Thoracic aorta (tissue), 2 donors: Measurements from ENCODE around the gene GPD2. TPM values are rescaled to one million over a fixed set of nuclear protein-coding genes. Genes with fewer than 3 reads are reported as not detected.

Experiments
- ATAC-seq: fragments of 150-250 bp; one replicate; pipeline ENCODE4 v1.8.0; 2017; ENCODE audit warnings: low read depth; ENCODE audit not compliant: insufficient number of reproducible peaks, low FRiP score
- DNase-seq: peaks from one replicate; pipeline ENCODE4 v3.0.0-alpha.2; 2020; ENCODE audit warnings: low spot score
- H3K27ac ChIP-seq, 2 donors: fragments of 200-600 bp; sonication (generic); 1 replicate in 1 of 2; 2 replicates in 1 of 2; pipeline ENCODE4 v1.5.1; 2016; ENCODE audit warnings: mild to moderate bottlenecking in 2 of 2, moderate library complexity in 2 of 2
- H3K27me3 ChIP-seq: fragments of 200-600 bp; sonication (generic); replicated peaks from 2 replicates; pipeline ENCODE4 v1.6.0; 2016; ENCODE audit warnings: mild to moderate bottlenecking; ENCODE audit not compliant: insufficient read depth
- H3K36me3 ChIP-seq: fragments of 200-600 bp; sonication (generic); one replicate; pipeline ENCODE4 v1.5.1; 2016
- H3K4me1 ChIP-seq, 2 donors: fragments of 200-600 bp; sonication (generic); 1 replicate in 1 of 2; 2 replicates in 1 of 2; pipeline versions ENCODE4 v1.5.1 to v1.6.0; 2016; ENCODE audit warnings: low read depth in 2 of 2, mild to moderate bottlenecking in 1 of 2; ENCODE audit not compliant: control insufficient read depth in 1 of 2
- H3K4me3 ChIP-seq: fragments of 200-600 bp; sonication (generic); 2 replicates; pipeline ENCODE4 v1.5.1; 2016; ENCODE audit warnings: mild to moderate bottlenecking
- H3K9me3 ChIP-seq: fragments of 200-600 bp; sonication (generic); 2 replicates; pipeline ENCODE4 v1.5.1; 2016
- CTCF ChIP-seq: fragments of 200-600 bp; sonication (generic); IDR thresholded peaks from one replicate; pipeline ENCODE4 v1.5.1; 2019; ENCODE audit warnings: antibody characterized with exemption
- total RNA-seq, 2 donors: library from RNA; depleted of rRNA; stranded (reverse); fragments of >200 nt; gene quantifications; one replicate each; pipeline versions ENCODE4 v1.1.0 to v1.2.3, GENCODE V29; 2016

The GPD2 gene
- total RNA-seq, 2 donors from 2014 or later, result 13.7 to 31.7 TPM

GRCh38 chr2:156486147-156486546 is 50.0 kb downstream of the GPD2 start:
- Histone ChIP-seq H3K4me3 (no peak overlapping the region), H3K27me3 (no peaks in the 10 kb centered on the region), H3K9me3 (no peaks in the 10 kb centered on the region), H3K27ac (no peak overlapping the region), H3K36me3 (no peaks in the 10 kb centered on the region), H3K4me1 (peaks cover 0 to 4% of the 10 kb centered on the region in 2 donors)
- TF ChIP-seq CTCF, result no peak
- ATAC-seq (no peak), DNase-seq (no peak)

- Histone ChIP-seq H3K4me1 (peaks cover 0 to 4% of the 10 kb centered on the region in 2 donors), H3K27me3 (no peaks in the 10 kb centered on the region), H3K36me3 (no peaks in the 10 kb centered on the region), H3K4me3 (no peak overlapping the region), H3K27ac (no peak overlapping the region), H3K9me3 (no peaks in the 10 kb centered on the region)
- TF ChIP-seq CTCF, result no peak
- DNase-seq (no peak), ATAC-seq (no peak)
Measured at GRCh38 chr2:156486614-156487013, 50.4 kb downstream of the GPD2 start.

- no peak for ATAC-seq
- no peak for DNase-seq
- no peak overlapping the region for H3K27ac ChIP-seq
- no peaks in the 10 kb centered on the region for H3K9me3 ChIP-seq
- no peak for TF ChIP-seq CTCF
- no peak overlapping the region for H3K4me3 ChIP-seq
- H3K36me3 ChIP-seq, result no peaks in the 10 kb centered on the region
- H3K27me3 ChIP-seq, result no peaks in the 10 kb centered on the region
- no peaks in the 10 kb centered on the region for H3K4me1 ChIP-seq
Measured at GRCh38 chr2:156489195-156489594, 53.0 kb downstream of the GPD2 start.

- no peak for TF ChIP-seq CTCF
- no peak overlapping the region for H3K4me3 ChIP-seq
- H3K36me3 ChIP-seq, result no peaks in the 10 kb centered on the region
- DNase-seq, result no peak
- H3K4me1 ChIP-seq, result no peaks in the 10 kb centered on the region
- H3K27ac ChIP-seq, result no peak overlapping the region
- ATAC-seq, result no peak
- H3K27me3 ChIP-seq, result no peaks in the 10 kb centered on the region
- no peaks in the 10 kb centered on the region for H3K9me3 ChIP-seq
Measured at GRCh38 chr2:156489750-156490465, 53.7 kb downstream of the GPD2 start.

- Histone ChIP-seq H3K4me1 (no peaks in the 10 kb centered on the region), H3K4me3 (no peak overlapping the region), H3K9me3 (no peaks in the 10 kb centered on the region), H3K27me3 (no peaks in the 10 kb centered on the region), H3K27ac (no peak overlapping the region), H3K36me3 (no peaks in the 10 kb centered on the region)
- TF ChIP-seq CTCF, result no peak
- ATAC-seq, result no peak
- no peak for DNase-seq
Measured at GRCh38 chr2:156490466-156490840, 54.3 kb downstream of the GPD2 start.
